ENCODE measurements around the gene TANGO2.

TANGO2 gene

GRCh38 chr22:20109411-20110358, 88.8 kb downstream of the TANGO2 start:
- DNase-seq = no peak

GRCh38 chr22:20110359-20110985, 89.6 kb downstream of the TANGO2 start:
- no peak for DNase-seq

DNA sequence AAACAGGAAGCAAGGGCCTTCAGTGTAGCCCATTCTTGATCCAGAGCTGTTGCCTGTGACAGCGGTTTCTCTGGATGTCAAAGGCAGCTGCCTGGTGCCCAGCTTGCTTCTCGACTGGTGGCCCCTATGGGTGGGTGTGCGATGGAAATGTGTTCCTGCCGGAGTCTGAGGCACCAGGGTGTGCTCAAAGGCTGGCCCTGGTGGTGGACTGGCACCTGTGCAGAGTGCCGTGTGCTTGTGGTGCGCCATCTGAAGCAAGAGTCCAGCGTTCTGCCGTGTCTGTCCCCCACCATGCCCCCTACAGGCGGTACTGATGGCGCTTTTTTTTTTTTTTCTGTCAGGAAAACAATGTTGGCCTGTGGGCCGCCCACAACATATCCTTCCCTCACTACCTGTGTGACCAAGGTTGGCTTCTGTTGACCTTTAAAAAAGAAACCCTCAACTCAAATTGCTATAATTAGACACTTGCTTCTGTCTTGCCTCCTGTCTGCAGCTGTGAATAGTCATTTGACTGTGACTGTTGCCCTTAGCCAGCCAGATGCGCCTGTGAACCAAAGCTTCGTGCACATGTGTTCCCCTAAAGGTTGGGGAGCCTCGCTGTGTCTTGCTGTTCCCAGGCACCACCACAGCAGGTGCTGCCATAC, 90.3 kb downstream of the TANGO2 start:
- peak; percentile 22 to 39 for DNase-seq

- DNase-seq = no peak
Measured at GRCh38 chr22:20111689-20112622, 91.0 kb downstream of the TANGO2 start.

GRCh38 chr22:20112623-20113511, 92.0 kb downstream of the TANGO2 start:
- DNase-seq = no peak

DNA sequence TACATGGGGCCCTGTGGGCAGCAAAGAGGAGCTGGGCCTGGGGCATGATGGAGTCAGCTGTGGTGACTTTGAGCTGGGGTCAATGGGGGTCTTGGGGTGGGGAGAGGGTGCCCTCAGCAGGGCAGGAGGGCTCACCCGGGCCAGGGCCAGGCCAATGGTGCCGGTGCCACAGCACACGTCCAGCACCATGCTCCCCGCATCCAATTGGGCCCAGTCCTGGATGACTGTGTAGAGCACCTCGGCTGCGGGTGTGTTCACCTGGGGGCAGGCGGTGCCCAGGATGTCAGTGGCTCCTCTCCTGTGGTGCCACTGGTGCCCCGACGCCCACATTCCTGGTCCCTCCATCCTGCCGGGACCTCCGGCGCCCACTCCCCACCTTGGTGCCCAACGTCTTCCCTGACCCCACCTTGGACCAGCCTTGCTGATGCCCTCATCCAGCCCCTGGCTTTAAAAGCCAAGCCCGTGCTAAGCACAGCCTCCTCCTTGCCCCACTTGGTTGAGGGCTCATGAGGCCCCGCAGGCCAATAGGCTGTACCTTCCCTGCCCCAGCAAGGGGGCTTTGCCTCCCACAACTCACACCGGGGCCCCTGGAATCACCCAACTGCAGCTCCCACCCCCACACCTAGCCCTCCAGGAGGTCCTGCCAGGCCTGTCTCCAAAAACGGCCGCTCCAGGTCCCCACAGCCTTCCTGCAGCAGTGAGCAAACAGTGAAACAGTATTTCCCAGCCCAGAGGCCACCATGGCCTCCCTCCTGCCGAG, 92.8 kb downstream of the TANGO2 start:
- no peak for DNase-seq

GRCh38 chr22:20114506-20115475, 93.9 kb downstream of the TANGO2 start:
- DNase-seq = no peak

GRCh38 chr22:20115691-20116375, 94.9 kb downstream of the TANGO2 start, which contains the start of gene RANBP1:
Gene RANBP1, plus strand, starts transcription at chr22:20116104. Its CDS starts 81 bp downstream, at chr22:20116185.
- no peak for DNase-seq

DNA sequence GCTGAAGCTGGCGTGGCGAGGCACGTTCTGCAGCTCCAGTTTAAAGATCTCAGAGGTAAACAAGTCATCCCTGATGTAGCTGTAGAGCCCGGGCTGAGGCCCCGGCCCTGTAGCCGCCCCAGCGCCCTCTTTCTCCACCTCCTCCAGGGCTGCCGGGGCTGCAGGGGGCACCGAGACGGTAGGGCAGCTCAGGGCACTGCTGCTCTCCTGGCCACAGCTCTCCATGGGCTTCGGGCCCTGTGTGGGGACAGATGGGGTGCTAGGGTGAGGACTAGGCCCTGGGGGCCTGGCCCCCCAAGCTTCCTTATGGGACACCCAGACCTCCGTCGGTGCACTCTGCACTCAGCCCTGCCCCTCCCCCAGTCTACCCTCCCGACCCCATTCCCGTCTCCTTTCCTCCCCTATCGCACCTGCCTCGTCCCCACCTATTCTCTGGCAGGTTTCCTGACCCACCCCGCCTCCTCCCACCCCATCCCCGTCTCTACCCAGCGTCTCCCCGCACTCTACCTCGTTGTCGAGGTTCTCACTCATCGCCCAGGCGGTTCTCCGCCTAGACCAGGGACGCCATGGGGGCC, 95.6 kb downstream of the TANGO2 start:
- no peak for DNase-seq
